SJSA1 (cell line): ENCODE data around the gene SP140. TPM values are rescaled to one million over a fixed set of nuclear protein-coding genes. Genes with fewer than 3 reads are reported as not detected.
A peak's percentile ranks its signal among the peaks of the same experiment; 100 is the strongest.
"Not testable (repeated sequence)": the region's sequence is repeated elsewhere in the genome, so short reads cannot be mapped to it uniquely, and the experiment has no call there.

Experiments
- DNase-seq, 2 experiments: peaks; one replicate each; pipeline ENCODE4 v3.0.0-alpha.2; 2015 to 2020; ENCODE audit warnings: low spot score in 2 of 2, low read depth in 1 of 2
- H3K27ac ChIP-seq: fragments of 250-450 bp; sonication (Bioruptor Pico); 2 replicates; pipeline ENCODE4 v1.5.1; 2020; ENCODE audit warnings: mild to moderate bottlenecking, moderate library complexity
- H3K27me3 ChIP-seq: fragments of 250-450 bp; sonication (Bioruptor Pico); replicated peaks from 2 replicates; pipeline ENCODE4 v1.5.1; 2020; ENCODE audit warnings: mild to moderate bottlenecking, moderate library complexity
- H3K36me3 ChIP-seq: fragments of 250-450 bp; sonication (Bioruptor Pico); 2 replicates; pipeline ENCODE4 v1.5.1; 2020; ENCODE audit warnings: mild to moderate bottlenecking
- H3K4me1 ChIP-seq: fragments of 250-450 bp; sonication (Bioruptor Pico); replicated peaks from 2 replicates; pipeline ENCODE4 v1.6.1; 2021; ENCODE audit warnings: mild to moderate bottlenecking
- H3K4me3 ChIP-seq: fragments of 250-450 bp; sonication (Bioruptor Pico); 2 replicates; pipeline ENCODE4 v1.5.1; 2020; ENCODE audit warnings: mild to moderate bottlenecking
- H3K9me3 ChIP-seq: fragments of 250-450 bp; sonication (Bioruptor Pico); replicated peaks from 2 replicates; pipeline ENCODE4 v1.5.1; 2020; ENCODE audit warnings: mild to moderate bottlenecking
- total RNA-seq: library from RNA; depleted of rRNA; stranded (reverse); fragments of >200 nt; shearing (Covaris generic); gene quantifications from 2 replicates; pipeline ENCODE4 v1.2.3, GENCODE V29; 2014

SP140 gene
- total RNA-seq, 1 experiment from 2014 or later = 2.2 TPM

DNA sequence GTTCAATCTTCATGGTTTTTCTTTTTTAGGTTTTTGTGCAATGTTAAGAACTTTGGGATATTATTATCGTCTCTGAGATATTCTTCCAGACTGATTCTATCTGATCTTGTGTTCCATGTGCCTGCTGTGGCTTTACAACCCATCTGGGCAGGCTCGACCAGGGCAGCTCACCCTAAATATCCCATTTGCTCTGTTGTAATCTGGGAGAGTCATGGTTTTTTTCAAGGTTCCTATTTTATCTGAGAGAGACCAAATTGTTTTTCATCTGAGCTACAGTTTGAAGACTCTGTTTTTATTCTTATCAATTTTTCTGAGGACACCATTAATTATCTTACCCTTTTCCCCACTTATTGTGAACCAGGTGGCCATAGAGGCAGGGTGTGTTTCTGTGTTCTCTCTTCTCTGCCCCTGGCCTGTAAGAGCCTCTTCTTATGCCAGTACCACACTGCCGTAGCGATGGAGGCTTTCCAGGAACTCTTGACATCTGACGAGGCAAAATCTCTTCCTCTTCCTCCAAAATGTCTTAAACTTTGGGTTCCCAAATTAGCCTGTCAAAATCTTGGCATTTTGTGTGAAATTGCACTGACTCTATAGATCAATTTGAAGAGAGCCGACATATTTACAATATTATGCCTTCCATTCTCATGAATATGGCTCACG lies 104.5 kb downstream of the SP140 start:
- Histone ChIP-seq H3K4me1 (peaks cover 19% of the 10 kb centered on the region), H3K27ac (no peak overlapping the region), H3K27me3 (no peaks in the 10 kb centered on the region), H3K36me3 (peaks cover 18% of the 10 kb centered on the region), H3K9me3 (no peaks in the 10 kb centered on the region), H3K4me3 (no peak overlapping the region)
- no peak for DNase-seq

DNA sequence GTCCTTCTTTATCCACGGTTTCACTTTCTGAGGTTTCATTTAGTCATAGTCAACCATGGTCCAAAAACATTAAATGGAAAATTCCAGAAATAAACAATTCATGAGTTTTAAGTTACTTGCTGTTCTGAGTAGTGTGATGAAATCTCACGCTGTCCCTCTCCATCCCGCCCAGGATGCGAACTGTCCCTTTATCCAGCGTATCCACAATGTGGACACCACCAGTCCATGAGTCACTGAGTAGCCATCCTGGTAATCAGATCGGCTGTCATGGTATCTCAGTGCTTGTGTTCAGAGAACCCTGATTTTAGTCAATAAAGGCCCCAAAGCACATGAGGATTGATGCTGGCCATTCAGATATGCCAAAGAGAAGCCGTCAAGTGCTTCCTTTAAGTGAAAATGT lies 105.2 kb downstream of the SP140 start:
- Histone ChIP-seq H3K4me1 (peaks cover 24% of the 10 kb centered on the region), H3K9me3 (no peaks in the 10 kb centered on the region), H3K27me3 (no peaks in the 10 kb centered on the region), H3K36me3 (peaks cover 19% of the 10 kb centered on the region), H3K27ac (no peak overlapping the region), H3K4me3 (no peak overlapping the region)
- DNase-seq = no peak

DNA sequence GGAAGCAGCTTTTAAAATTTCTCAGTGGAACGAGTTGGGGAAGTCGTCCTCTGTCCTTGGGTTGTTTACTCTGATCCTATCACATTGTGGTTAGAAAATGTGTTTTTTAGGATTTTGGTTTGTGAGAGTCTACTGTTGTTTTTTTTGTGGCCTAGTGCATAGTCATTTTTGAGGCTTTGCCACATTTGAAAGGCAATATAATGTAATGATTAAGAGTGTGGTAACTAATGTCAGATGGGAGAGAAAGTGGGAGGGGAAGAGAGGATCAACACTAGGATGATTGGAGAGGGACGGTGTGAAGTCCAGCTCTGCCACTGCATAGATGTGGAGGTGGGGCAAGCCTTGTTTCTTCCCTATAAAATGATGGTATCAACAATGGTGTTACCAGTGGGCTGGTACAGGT lies 109.9 kb downstream of the SP140 start:
- DNase-seq = no peak
- Histone ChIP-seq H3K4me3 (no peak overlapping the region), H3K27ac (no peak overlapping the region), H3K9me3 (no peaks in the 10 kb centered on the region), H3K36me3 (peaks cover 30% of the 10 kb centered on the region), H3K27me3 (no peaks in the 10 kb centered on the region), H3K4me1 (0 out of 2 replicates have a peak, but pooled peaks cover 5% of the 10 kb centered on the region)

DNA sequence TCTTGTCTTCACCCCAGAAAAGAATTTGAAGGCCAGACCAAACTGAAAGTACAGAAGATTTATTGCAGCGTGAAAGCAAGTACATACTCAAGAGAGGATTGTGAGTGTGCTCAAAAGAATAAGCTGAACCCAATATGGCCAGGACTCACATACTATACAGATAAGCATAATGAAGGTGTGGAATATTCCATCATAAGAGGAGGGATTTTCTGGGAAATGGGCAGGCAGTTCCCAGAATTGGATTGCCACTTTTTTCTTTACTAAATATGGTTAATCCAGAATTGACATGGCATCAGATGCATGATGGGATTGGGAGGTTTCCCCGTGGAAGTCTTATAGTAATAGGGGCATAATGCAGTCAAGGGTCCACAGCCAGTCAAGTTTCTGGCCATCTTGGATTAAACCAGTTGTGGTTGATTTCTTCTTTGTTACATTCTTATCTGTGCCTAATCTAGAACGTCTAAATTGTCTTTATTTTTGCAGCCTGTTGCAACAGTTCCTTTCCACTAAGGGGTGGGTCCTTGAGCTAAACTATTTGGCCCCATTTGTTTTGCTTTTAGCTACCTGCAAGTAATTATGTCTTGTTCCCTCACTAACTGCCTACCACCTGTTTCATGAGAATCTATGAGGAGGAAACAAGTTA lies 110.4 kb downstream of the SP140 start:
- H3K4me1 ChIP-seq = 0 out of 2 replicates have a peak, but pooled peaks cover 5% of the 10 kb centered on the region
- H3K9me3 ChIP-seq = no peaks in the 10 kb centered on the region
- H3K27ac ChIP-seq = no peak overlapping the region
- DNase-seq = no peak
- no peaks in the 10 kb centered on the region for H3K27me3 ChIP-seq
- peaks cover 26% of the 10 kb centered on the region for H3K36me3 ChIP-seq
- H3K4me3 ChIP-seq = no peak overlapping the region

DNA sequence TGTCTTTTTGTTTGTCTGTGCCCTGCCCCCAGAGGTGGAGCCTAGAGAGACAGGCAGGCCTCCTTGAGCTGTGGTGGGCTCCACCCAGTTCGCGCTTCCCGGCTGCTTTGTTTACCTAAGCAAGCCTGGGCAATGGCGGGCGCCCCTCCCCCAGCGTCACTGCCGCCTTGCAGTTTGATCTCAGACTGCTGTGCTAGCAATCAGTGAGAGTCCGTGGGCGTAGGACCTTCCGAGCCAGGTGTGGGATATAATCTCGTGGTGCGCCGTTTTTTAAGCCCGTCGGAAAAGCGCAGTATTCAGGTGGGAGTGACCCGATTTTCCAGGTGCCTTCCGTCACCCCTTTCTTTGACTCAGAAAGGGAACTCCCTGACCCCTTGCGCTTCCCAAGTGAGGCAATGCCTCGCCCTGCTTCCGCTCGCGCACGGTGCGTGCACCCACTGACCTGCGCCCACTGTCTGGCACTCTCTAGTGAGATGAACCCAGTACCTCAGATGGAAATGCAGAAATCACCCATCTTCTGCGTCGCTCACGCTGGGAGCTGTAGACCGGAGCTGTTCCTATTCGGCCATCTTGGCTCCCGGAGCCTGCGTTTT lies 116.5 kb downstream of the SP140 start:
- H3K36me3 ChIP-seq, H3K4me3 ChIP-seq, H3K4me1 ChIP-seq, DNase-seq, H3K9me3 ChIP-seq, H3K27ac ChIP-seq, H3K27me3 ChIP-seq: not testable (repeated sequence)

DNA sequence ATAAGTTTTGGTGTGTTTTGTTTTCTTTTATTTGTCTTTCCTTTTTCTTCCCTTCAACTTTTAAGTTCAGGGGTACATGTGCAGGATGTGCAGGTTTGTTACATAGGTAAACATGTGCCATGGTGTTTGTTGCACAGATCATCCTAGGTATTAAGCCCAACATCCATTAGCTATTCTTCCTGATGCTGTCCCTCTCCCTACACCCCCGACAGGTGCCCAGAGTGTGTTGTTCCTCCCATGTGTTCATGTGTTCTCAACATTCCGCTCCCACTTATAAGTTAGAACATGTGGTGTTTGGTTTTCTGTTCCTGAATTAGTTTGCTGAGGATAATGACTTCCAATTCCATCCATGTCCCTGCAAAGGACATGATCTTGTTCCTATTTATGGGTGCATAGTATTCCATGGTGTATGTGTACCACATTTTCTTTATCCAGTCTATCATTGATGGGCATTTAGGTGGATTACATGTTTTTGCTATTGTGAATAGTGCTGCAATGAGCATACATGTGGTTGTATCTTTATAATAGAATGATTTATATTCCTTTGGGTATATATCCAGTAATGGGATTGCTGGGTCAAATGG lies 117.6 kb downstream of the SP140 start:
- H3K36me3 ChIP-seq, H3K9me3 ChIP-seq, H3K27me3 ChIP-seq, H3K27ac ChIP-seq, H3K4me3 ChIP-seq, H3K4me1 ChIP-seq, DNase-seq: not testable (repeated sequence)

DNA sequence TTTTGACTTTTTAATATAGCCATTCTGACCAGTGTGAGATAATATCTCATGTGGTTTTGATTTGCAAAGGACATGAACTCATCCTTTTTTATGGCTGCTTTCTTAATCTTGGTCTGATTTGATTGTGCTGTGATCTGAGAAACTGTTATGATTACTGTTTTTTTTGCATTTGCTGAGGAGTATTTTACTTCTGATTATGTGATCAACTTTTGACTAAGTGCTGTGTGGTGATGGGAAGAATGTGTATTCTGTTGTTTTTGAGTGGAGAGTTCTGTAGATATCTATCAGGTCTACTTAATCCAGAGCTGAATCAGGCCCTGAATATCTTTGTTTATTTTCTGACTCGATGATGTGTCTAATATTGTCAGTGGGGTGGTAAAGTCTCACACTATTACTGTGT lies 118.2 kb downstream of the SP140 start:
- Histone ChIP-seq H3K4me1 (peaks cover 4% of the 10 kb centered on the region; the same call in 1 of the 2 replicates), H3K27ac (no peak overlapping the region), H3K4me3 (no peak overlapping the region), H3K9me3 (no peaks in the 10 kb centered on the region), H3K27me3 (no peaks in the 10 kb centered on the region), H3K36me3 (peaks cover 9% of the 10 kb centered on the region; the same call in 1 of the 2 replicates)
- DNase-seq = no peak

DNA sequence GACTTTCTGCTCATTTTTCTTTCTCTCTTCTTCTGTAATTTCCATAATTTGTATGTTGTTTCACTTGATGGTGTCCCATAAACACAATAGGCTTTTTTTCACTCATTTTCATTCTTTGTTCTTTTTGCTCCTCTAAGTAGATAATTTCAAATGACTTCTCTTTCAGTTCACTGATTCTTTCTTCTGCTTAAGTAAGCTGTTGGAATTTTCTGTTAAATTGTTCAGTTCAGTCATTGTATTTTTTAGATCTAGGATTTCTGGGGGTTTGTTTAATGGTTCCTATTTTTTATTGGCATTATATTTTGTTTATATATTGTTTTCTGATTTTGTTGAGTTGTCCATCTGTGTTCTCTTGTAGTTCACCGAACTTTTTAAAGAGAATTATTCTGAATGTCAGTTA lies 120.9 kb downstream of the SP140 start:
- no peak for DNase-seq
- peaks cover 4% of the 10 kb centered on the region; the same call in 1 of the 2 replicates for H3K4me1 ChIP-seq
- no peak overlapping the region for H3K27ac ChIP-seq

DNA sequence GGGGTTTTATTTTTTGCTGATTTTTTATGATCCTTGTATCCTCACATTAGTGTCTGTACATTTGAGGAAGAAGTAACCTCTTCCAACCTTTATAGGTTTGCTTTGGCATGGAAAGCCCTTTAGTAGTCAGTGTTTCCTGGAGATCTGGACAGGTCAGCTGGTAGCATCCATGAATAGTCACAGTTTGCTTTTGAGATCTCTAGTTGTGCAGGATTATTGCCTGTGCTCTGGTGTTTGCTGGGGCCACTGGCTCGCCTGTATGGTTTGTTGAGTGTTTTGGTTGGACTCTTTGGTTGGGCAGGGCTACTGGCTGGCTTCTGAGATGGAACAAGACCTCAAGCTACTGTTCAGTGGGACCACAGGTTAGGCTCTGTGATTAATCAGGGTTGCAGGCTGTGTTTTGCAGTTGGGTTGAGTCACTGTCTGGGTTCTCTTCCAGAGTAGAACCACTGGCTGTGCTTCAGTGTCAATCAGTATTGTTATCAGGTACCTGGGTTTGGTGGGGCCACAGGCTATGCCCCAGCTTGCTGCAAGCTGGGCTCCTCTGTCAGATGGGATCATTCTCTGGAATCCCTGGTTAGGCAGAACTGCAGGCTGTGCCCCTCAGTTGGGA lies 121.5 kb downstream of the SP140 start:
- Histone ChIP-seq H3K36me3 (peaks cover 9% of the 10 kb centered on the region; the same call in 1 of the 2 replicates), H3K4me3 (no peak overlapping the region), H3K27me3 (no peaks in the 10 kb centered on the region), H3K9me3 (no peaks in the 10 kb centered on the region), H3K4me1 (peaks cover 4% of the 10 kb centered on the region; the same call in 1 of the 2 replicates), H3K27ac (no peak overlapping the region)
- no peak for DNase-seq

More for the DNA sequence above, 120.9 kb downstream of the SP140 start:
- no peak overlapping the region for H3K4me3 ChIP-seq
- H3K36me3 ChIP-seq = peaks cover 9% of the 10 kb centered on the region; the same call in 1 of the 2 replicates
- no peaks in the 10 kb centered on the region for H3K9me3 ChIP-seq
- no peaks in the 10 kb centered on the region for H3K27me3 ChIP-seq

DNA sequence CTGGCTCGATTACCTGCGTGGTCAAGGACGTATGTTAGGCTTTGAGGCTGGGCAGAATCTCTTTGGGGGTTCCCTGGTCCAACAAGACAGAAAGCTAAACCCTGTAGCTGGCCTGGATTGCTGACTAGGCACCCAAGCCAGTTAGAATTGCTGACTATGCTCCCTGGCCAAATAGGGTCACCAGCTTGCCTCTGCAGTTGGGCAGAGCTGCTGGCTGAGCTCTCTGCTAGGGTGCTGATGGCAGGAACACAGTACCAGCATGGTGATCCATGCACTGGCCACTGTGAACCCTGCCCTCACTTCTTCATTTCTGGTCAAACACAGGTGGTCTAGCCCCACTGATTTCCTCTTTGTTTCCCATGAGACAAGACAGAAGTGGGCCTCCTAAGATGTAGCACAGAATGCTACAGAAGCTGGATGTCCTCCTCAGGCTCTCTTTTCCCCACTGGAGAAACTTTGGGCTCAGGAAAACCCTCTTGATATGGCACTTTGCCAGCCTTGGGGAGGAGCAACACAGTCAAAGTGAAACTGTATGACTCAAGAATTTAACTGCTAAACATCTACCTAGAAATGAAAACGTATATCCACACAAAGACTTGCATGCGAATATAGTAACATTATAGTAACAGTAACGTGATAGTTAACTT lies 122.2 kb downstream of the SP140 start:
- peak in 1 of 2 experiments; percentile 18 for DNase-seq
- H3K9me3 ChIP-seq = no peaks in the 10 kb centered on the region

DNA sequence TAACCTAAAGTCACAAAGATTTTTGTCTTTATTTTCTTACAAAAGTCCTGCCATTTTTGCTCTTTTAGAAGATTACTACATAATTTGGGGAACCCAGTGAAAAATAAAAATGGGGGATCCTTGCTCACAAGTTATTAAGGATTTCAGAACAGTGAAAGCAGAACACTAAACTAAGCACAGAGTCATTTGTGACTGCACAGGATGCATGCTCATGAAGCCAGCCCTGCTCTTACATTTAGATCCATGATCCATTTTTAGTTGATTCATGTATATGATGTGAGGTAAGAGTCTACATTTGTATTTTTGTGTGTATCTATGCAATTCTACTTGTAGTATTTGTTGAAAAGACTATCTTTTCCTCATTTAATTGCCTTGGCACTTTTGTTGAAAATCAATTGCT lies 123.3 kb downstream of the SP140 start:
- no peak for DNase-seq
- Histone ChIP-seq H3K4me3 (no peak overlapping the region), H3K36me3 (peaks cover 9% of the 10 kb centered on the region; the same call in 1 of the 2 replicates), H3K27ac (no peak overlapping the region), H3K27me3 (no peaks in the 10 kb centered on the region), H3K9me3 (no peaks in the 10 kb centered on the region), H3K4me1 (peaks cover 4% of the 10 kb centered on the region; the same call in 1 of the 2 replicates)

More for the DNA sequence above, 122.2 kb downstream of the SP140 start:
- H3K4me3 ChIP-seq = no peak overlapping the region
- no peaks in the 10 kb centered on the region for H3K27me3 ChIP-seq
- H3K4me1 ChIP-seq = peaks cover 4% of the 10 kb centered on the region; the same call in 1 of the 2 replicates
- H3K36me3 ChIP-seq = peaks cover 9% of the 10 kb centered on the region; the same call in 1 of the 2 replicates
- no peak overlapping the region for H3K27ac ChIP-seq

DNA sequence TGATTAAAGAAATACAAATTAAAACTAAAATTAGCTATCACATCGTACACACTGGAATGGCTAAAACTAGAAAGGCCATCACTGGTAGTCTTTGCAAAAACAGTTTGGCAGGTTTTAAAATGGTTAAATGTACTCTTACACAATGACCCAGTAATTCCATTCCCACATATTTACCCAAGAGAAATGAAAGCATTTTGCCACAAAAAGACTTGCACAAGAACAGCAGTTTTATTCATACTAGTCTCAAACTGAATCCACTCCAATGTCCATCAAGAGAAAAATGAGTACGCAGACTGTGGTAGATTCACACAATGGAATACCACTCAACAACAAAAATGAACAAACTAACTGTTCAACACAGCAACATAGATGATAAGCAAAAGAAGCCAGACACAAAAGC lies 130.5 kb downstream of the SP140 start:
- no peaks in the 10 kb centered on the region for H3K9me3 ChIP-seq
- H3K27ac ChIP-seq = no peak overlapping the region
- no peaks in the 10 kb centered on the region for H3K27me3 ChIP-seq
- H3K4me3 ChIP-seq = no peak overlapping the region
- DNase-seq = no peak
- H3K36me3 ChIP-seq = peaks cover 10% of the 10 kb centered on the region; the same call in 1 of the 2 replicates
- no peaks in the 10 kb centered on the region for H3K4me1 ChIP-seq

DNA sequence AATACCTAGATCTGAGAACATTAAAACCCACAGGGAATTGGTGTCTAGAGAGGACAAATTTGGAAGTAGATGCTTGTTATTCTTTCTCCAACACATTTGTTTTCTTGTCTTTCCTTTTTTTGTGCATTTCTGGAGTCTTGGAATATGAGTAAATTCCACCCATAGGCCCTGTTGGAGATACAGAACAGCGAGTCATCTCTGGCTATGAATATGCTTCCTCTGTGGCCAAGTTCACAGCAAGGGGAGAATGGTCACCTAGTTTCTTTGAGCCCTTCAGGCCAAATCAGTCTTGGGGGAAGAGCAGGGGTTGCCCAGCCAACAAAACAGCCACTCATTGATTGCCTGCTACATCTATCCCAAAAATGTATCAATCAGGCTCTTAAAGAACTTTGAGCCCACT lies 132.8 kb downstream of the SP140 start:
- Histone ChIP-seq H3K27ac (no peak overlapping the region), H3K9me3 (no peaks in the 10 kb centered on the region), H3K27me3 (no peaks in the 10 kb centered on the region)

More for the DNA sequence above, 132.8 kb downstream of the SP140 start:
- no peak overlapping the region for H3K4me3 ChIP-seq
- no peak for DNase-seq
- no peaks in the 10 kb centered on the region for H3K4me1 ChIP-seq
- H3K36me3 ChIP-seq = peaks cover 20% of the 10 kb centered on the region
